Neural cell (in vitro differentiated cells): Measurements from ENCODE around the gene LACC1.

Experiments used
- EZH2 ChIP-seq: fragments of 200-600, 300-800 bp; shearing (Covaris generic), sonication (generic); IDR thresholded peaks from 2 replicates; pipeline ENCODE4 v1.6.1; 2014; ENCODE audit warnings: antibody characterized with exemption, low read length, borderline replicate concordance, mild to moderate bottlenecking; ENCODE audit not compliant: insufficient read depth, poor library complexity, severe bottlenecking
- MXI1 ChIP-seq: fragments of 450-650 bp; conservative IDR thresholded peaks from 2 replicates; pipeline ENCODE4 v1.6.1; 2014; ENCODE audit warnings: antibody characterized with exemption, mild to moderate bottlenecking; ENCODE audit not compliant: poor library complexity, severe bottlenecking
- POLR2AphosphoS5 ChIP-seq: IDR thresholded peaks from 2 replicates; pipeline ENCODE4 v1.6.1; 2012
- RAD21 ChIP-seq: fragments of 450-650 bp; conservative IDR thresholded peaks from 2 replicates; pipeline ENCODE4 v1.6.1; 2014; ENCODE audit warnings: antibody characterized with exemption, mild to moderate bottlenecking, moderate library complexity
- TAF1 ChIP-seq: IDR thresholded peaks from 2 replicates; pipeline ENCODE4 v1.6.1; 2012; ENCODE audit warnings: low read depth
- TF ChIP-seq, protein P1 (sequence below): fragments of 450-650 bp; IDR thresholded peaks from 2 replicates; pipeline ENCODE4 v1.5.1; 2014; ENCODE audit warnings: antibody characterized with exemption, mild to moderate bottlenecking, moderate library complexity; ENCODE audit not compliant: poor library complexity, severe bottlenecking

DNA sequence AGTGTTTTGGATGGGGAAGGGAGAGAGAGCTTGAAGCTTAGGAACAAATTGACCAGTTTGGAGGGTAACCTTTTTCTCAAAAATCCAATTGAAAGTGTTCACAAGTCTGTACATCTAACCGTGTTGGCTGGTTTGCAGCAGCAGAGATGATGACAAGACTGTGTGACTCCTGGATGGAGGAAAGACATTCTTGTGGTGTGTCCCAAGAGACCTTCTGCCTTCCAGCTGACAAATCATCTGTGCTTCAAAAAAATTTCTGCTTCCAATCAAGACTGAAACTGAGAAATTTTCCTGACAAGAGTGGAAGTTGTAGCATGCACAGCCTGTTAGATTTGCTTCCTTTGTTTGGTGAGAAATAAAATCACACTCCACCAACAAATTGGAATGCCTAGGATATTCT is 56.2 kb downstream of the LACC1 start:
- TF ChIP-seq, protein P1, sequence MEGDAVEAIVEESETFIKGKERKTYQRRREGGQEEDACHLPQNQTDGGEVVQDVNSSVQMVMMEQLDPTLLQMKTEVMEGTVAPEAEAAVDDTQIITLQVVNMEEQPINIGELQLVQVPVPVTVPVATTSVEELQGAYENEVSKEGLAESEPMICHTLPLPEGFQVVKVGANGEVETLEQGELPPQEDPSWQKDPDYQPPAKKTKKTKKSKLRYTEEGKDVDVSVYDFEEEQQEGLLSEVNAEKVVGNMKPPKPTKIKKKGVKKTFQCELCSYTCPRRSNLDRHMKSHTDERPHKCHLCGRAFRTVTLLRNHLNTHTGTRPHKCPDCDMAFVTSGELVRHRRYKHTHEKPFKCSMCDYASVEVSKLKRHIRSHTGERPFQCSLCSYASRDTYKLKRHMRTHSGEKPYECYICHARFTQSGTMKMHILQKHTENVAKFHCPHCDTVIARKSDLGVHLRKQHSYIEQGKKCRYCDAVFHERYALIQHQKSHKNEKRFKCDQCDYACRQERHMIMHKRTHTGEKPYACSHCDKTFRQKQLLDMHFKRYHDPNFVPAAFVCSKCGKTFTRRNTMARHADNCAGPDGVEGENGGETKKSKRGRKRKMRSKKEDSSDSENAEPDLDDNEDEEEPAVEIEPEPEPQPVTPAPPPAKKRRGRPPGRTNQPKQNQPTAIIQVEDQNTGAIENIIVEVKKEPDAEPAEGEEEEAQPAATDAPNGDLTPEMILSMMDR: no peak
- TF ChIP-seq POLR2AphosphoS5: peak; percentile 43
- TF ChIP-seq TAF1: no peak
- TF ChIP-seq MXI1: no peak
- TF ChIP-seq EZH2: no peak
- TF ChIP-seq RAD21: no peak
